HepG2 (cell line): Measurements from ENCODE around the gene CTNND2. TPM values are rescaled to one million over a fixed set of nuclear protein-coding genes. Genes with fewer than 3 reads are reported as not detected.
A peak's percentile ranks its signal among the peaks of the same experiment; 100 is the strongest.

Experiments
- ATAC-seq: fragments of 200-7000 bp; cut with Tn5 transposase; 3 replicates; pipeline ENCODE4 v1.9.1; 2020; ENCODE audit warnings: mild to moderate bottlenecking, moderate library complexity
- BruUV-seq: library from RNA; stranded (reverse); fragments of 400-500 nt; replicated peaks from 2 replicates; lab custom pipeline; 2021; lab: Mats Ljungman, UMichigan
- CTCF ChIA-PET: fragments of 300-600 bp; formaldehyde crosslinking; extraction: SDS; loops from one replicate; lab custom pipeline; 2021; ENCODE audit warnings: low total read pairs, inconsistent platforms, low intra/inter-chr PET ratio; lab: Yijun Ruan, JAX
- POLR2A ChIA-PET: fragments of 350-600 bp; sonication (Branson Sonifier 250); formaldehyde crosslinking; loops from one replicate; lab custom pipeline; 2020; ENCODE audit warnings: antibody characterized with exemption, inconsistent platforms; lab: Yijun Ruan, JAX
- DNase-seq: peaks from one replicate; pipeline ENCODE4 v3.0.0-alpha.2; 2015; ENCODE audit warnings: low spot score
- FAIRE-seq: peaks from 3 replicates; lab custom pipeline; 2011; peaks lifted over from hg19 to GRCh38; lab: Jason Lieb, UNC
- H2AFZ ChIP-seq: one replicate; pipeline ENCODE4 v1.6.1; 2011; ENCODE audit warnings: low read length, inconsistent platforms
- H3K27ac ChIP-seq: fragments of 300-600 bp; 3 replicates; pipeline ENCODE4 v1.8.0; 2011; ENCODE audit warnings: mixed run types, mild to moderate bottlenecking, mixed read lengths, low read length, inconsistent platforms; ENCODE audit not compliant: insufficient read depth; ENCODE audit errors: extremely low read length
- H3K27me3 ChIP-seq, 2 experiments: fragments of 200-600 bp in 1 of 2; 2 replicates in 1 of 2; 3 replicates in 1 of 2; pipeline versions ENCODE4 v1.6.0 to v1.8.0; 2011; ENCODE audit warnings: low read length in 2 of 2, mild to moderate bottlenecking in 2 of 2, moderate library complexity in 2 of 2, inconsistent platforms in 1 of 2; ENCODE audit not compliant: insufficient read depth in 2 of 2, control insufficient read depth in 1 of 2
- H3K36me3 ChIP-seq, 2 experiments: fragments of 200-600 bp in 1 of 2; replicated peaks in 1 of 2; 2 replicates in 1 of 2; 3 replicates in 1 of 2; pipeline versions ENCODE4 v1.5.1 to v1.8.0; 2011; ENCODE audit warnings: low read length in 2 of 2, inconsistent platforms in 1 of 2; ENCODE audit not compliant: insufficient read depth in 2 of 2, control insufficient read depth in 1 of 2
- H3K4me1 ChIP-seq: 2 replicates; pipeline ENCODE4 v1.5.1; 2012; ENCODE audit warnings: low read length, inconsistent platforms; ENCODE audit not compliant: insufficient read depth
- H3K4me2 ChIP-seq: 2 replicates; pipeline ENCODE4 v1.6.0; 2011; ENCODE audit warnings: low read depth, low read length, inconsistent platforms
- H3K4me3 ChIP-seq, 3 experiments: fragments of 200-600 bp in 1 of 3; sonication (generic), shearing (Covaris generic) in 1 of 3; replicated peaks in 1 of 3; 2 replicates each; pipeline ENCODE4 v1.5.1; 2011 to 2016; ENCODE audit warnings: low read length in 3 of 3, inconsistent platforms in 2 of 3, low read depth in 2 of 3, mild to moderate bottlenecking in 2 of 3, control low read depth in 1 of 3, mixed read lengths in 1 of 3; ENCODE audit not compliant: insufficient read depth in 1 of 3
- H3K79me2 ChIP-seq: one replicate; pipeline ENCODE4 v1.6.1; 2011; ENCODE audit warnings: low read length, inconsistent platforms; ENCODE audit not compliant: insufficient read depth
- H3K9ac ChIP-seq: 2 replicates; pipeline ENCODE4 v1.6.0; 2011; ENCODE audit warnings: mild to moderate bottlenecking, low read depth, low read length, inconsistent platforms; ENCODE audit not compliant: insufficient read depth
- H3K9me3 ChIP-seq: 2 replicates; pipeline ENCODE4 v1.5.1; 2012; ENCODE audit warnings: mild to moderate bottlenecking, low read length
- H4K20me1 ChIP-seq: 2 replicates; pipeline ENCODE4 v1.6.0; 2011; ENCODE audit warnings: inconsistent platforms, mild to moderate bottlenecking, low read length, moderate library complexity; ENCODE audit not compliant: insufficient read depth
- CREM ChIP-seq, 2 experiments: sonication (generic) in 1 of 2; formaldehyde crosslinking in 1 of 2; IDR thresholded peaks; 2 replicates each; pipeline versions ENCODE4 v1.4.0 to v1.6.1; 2016 to 2020; ENCODE audit warnings: antibody characterized with exemption in 1 of 2, mild to moderate bottlenecking in 1 of 2, missing genetic modification reagents in 1 of 2
- CSRNP1 ChIP-seq: sonication (generic); formaldehyde crosslinking; IDR thresholded peaks from 2 replicates; pipeline ENCODE4 v1.8.1; 2023; ENCODE audit warnings: mild to moderate bottlenecking, missing genetic modification reagents
- FOXA3 ChIP-seq: IDR thresholded peaks from 2 replicates; pipeline ENCODE4 v1.6.1; 2016; ENCODE audit warnings: missing genetic modification reagents, missing compliant biosample characterization
- FOXP1 ChIP-seq, 2 experiments: fragments of 450-650 bp in 1 of 2; IDR thresholded peaks; 2 replicates each; pipeline ENCODE4 v1.6.1; 2017 to 2018; ENCODE audit warnings: antibody characterized with exemption in 1 of 2
- REXO4 ChIP-seq: sonication (generic); formaldehyde crosslinking; IDR thresholded peaks from 2 replicates; pipeline ENCODE4 v1.8.0; 2022; ENCODE audit warnings: missing genetic modification reagents, mild to moderate bottlenecking, borderline replicate concordance
- SALL1 ChIP-seq: sonication (generic); formaldehyde crosslinking; IDR thresholded peaks from 2 replicates; pipeline ENCODE4 v1.8.0; 2022; ENCODE audit warnings: mild to moderate bottlenecking, missing genetic modification reagents
- TCF7 ChIP-seq: sonication (generic); IDR thresholded peaks from 2 replicates; pipeline ENCODE4 v1.6.1; 2016; ENCODE audit warnings: antibody characterized with exemption, low read depth
- ZNF230 ChIP-seq: sonication (generic); formaldehyde crosslinking; IDR thresholded peaks from 2 replicates; pipeline ENCODE4 v1.4.0; 2020; ENCODE audit warnings: mild to moderate bottlenecking, missing genetic modification reagents
- ZNF564 ChIP-seq: sonication (generic); formaldehyde crosslinking; IDR thresholded peaks from 2 replicates; pipeline ENCODE4 v1.8.1; 2023; ENCODE audit warnings: mild to moderate bottlenecking, missing genetic modification reagents
- ZNF609 ChIP-seq: sonication (generic); formaldehyde crosslinking; IDR thresholded peaks from 2 replicates; pipeline ENCODE4 v1.4.0; 2020; ENCODE audit warnings: mild to moderate bottlenecking, missing genetic modification reagents, borderline replicate concordance
- ZNF747 ChIP-seq: sonication (generic); formaldehyde crosslinking; IDR thresholded peaks from 2 replicates; pipeline ENCODE4 v1.8.1; 2023; ENCODE audit warnings: missing genetic modification reagents, mild to moderate bottlenecking, borderline replicate concordance
- WGBS: methylation state at CpG from one replicate; pipeline ENCODE4 v1.1.6; 2017; ENCODE audit warnings: low lambda C conversion rate; 5-methylcytosine and 5-hydroxymethylcytosine counted together
- in situ Hi-C: cut with HindIII; loops from 2 replicates; pipeline ENCODE4 v1.10.0; 2017; ENCODE audit warnings: low pct_unique_long_range_greater_than_20kb; ENCODE audit not compliant: extremely low pct_ligation_motif_present
- intact Hi-C: fragments of 100-400 bp; cut with micrococcal nuclease; formaldehyde crosslinking; loops from one replicate; pipeline ENCODE4 v1.10.0; 2022; ENCODE audit not compliant: unreplicated experiment
- polyA plus RNA-seq, 8 experiments: library from polyadenylated mRNA; depleted of rRNA in 3 of 8; stranded (reverse) in 7 of 8; unstranded in 1 of 8; fragments of >200 nt; fragmentation: Illumina TruSeq in 4 of 8; extraction: Trizol in 4 of 8; gene quantifications; 2 replicates each; pipeline versions ENCODE4 v1.2.1 to v1.2.3, GENCODE V29; 2011 to 2016; ENCODE audit warnings: low read depth in 4 of 8, missing spikeins in 1 of 8, mixed read lengths in 1 of 8; ENCODE audit not compliant: insufficient read depth in 1 of 8
- total RNA-seq, 5 experiments: library from RNA; depleted of rRNA; stranded (reverse); fragments of >200 nt; fragmentation: Illumina TruSeq; extraction: Trizol; gene quantifications; 2 replicates each; pipeline ENCODE4 v1.2.3, GENCODE V29; 2016; ENCODE audit warnings: low read depth in 1 of 5
- TF ChIP-seq, protein P1 (sequence below): sonication (generic); formaldehyde crosslinking; conservative IDR thresholded peaks from 2 replicates; pipeline ENCODE4 v1.4.0; 2020; ENCODE audit warnings: mild to moderate bottlenecking, missing genetic modification reagents, moderate library complexity

The CTNND2 gene
- total and polyA plus RNA-seq, 2 of the 13 experiments (the other 11 are each of a cell fraction or from before 2014, with no cell fraction given) = not detected

DNA sequence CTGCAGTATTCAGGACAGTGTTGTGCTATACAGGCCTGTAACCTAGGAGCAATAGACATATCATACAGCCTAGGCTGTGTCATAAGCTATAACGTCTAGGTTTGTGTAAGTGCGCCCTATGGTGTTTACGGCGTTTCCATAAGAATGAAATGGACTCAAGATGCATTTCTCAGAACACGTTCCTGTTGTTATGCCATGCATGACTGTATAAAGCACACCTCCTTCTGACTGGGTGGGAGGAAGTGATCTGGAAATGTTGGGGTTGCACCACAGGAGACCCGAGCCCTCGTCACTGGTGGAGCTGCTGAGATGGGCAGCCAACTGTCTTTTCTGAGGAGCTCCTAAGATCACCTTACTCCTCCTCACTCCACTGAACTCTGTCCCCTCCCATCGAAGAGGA lies 751.9 kb downstream of the CTNND2 start (continued):
- TF ChIP-seq ZNF564 (CRISPR knock-in tag) = no peak

GRCh38 chr5:11150976-11151375 lies 753.3 kb downstream of the CTNND2 start:
- no peaks in the 10 kb centered on the region for H3K79me2 ChIP-seq
- TF ChIP-seq SALL1 (CRISPR knock-in tag) (peak; percentile 26; the same call in 1 of the 2 replicates), CSRNP1 (CRISPR knock-in tag) (no peak), TCF7 (peak; percentile 62), FOXP1 (IDR thresholded peaks at IDR 0.05) (no peak), FOXP1 (CRISPR knock-in tag; IDR thresholded peaks at IDR 0.05) (0 out of 2 replicates have a peak, but pooled peaks have one; percentile 21), ZNF609 (CRISPR knock-in tag) (peak; percentile 49; the same call in 1 of the 2 replicates), REXO4 (CRISPR knock-in tag) (no peak), ZNF230 (CRISPR knock-in tag) (no peak), ZNF747 (no peak), FOXA3 (peak; percentile 56; the same call in 1 of the 2 replicates), CREM (IDR thresholded peaks at IDR 0.05) (peak; percentile 32; the same call in 1 of the 2 replicates), CREM (CRISPR knock-in tag; IDR thresholded peaks at IDR 0.05) (no peak)
- TF ChIP-seq, protein P1, sequence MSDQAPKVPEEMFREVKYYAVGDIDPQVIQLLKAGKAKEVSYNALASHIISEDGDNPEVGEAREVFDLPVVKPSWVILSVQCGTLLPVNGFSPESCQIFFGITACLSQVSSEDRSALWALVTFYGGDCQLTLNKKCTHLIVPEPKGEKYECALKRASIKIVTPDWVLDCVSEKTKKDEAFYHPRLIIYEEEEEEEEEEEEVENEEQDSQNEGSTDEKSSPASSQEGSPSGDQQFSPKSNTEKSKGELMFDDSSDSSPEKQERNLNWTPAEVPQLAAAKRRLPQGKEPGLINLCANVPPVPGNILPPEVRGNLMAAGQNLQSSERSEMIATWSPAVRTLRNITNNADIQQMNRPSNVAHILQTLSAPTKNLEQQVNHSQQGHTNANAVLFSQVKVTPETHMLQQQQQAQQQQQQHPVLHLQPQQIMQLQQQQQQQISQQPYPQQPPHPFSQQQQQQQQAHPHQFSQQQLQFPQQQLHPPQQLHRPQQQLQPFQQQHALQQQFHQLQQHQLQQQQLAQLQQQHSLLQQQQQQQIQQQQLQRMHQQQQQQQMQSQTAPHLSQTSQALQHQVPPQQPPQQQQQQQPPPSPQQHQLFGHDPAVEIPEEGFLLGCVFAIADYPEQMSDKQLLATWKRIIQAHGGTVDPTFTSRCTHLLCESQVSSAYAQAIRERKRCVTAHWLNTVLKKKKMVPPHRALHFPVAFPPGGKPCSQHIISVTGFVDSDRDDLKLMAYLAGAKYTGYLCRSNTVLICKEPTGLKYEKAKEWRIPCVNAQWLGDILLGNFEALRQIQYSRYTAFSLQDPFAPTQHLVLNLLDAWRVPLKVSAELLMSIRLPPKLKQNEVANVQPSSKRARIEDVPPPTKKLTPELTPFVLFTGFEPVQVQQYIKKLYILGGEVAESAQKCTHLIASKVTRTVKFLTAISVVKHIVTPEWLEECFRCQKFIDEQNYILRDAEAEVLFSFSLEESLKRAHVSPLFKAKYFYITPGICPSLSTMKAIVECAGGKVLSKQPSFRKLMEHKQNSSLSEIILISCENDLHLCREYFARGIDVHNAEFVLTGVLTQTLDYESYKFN (CRISPR knock-in tag) = peak; percentile 40
- TF ChIP-seq, all 625 proteins: peak for 7
- Histone ChIP-seq H3K9ac (no peak overlapping the region), H4K20me1 (no peaks in the 10 kb centered on the region), H3K36me3 (no peaks in the 10 kb centered on the region), H3K4me1 (no peaks in the 10 kb centered on the region), H3K27me3 (no peaks in the 10 kb centered on the region; a peak in 1 of 5 replicates), H3K4me3 (no peak overlapping the region), H3K4me2 (no peak overlapping the region), H2AFZ (no peak overlapping the region), H3K9me3 (no peaks in the 10 kb centered on the region), H3K27ac (no peak overlapping the region)
- FAIRE-seq (no peak), ATAC-seq (peak; percentile 65), DNase-seq (no peak)
- BruUV-seq = no TSS peak
- in situ Hi-C loops = no loop called here
- intact Hi-C loops = no loop called here
- WGBS = under 1% methylated on average over 5 of the region's 5 CpGs
- ChIA-PET POLR2A (no interaction called here), CTCF (no interaction called here)
